Measurements from ENCODE around the gene HOXA7.

The HOXA7 gene

DNA sequence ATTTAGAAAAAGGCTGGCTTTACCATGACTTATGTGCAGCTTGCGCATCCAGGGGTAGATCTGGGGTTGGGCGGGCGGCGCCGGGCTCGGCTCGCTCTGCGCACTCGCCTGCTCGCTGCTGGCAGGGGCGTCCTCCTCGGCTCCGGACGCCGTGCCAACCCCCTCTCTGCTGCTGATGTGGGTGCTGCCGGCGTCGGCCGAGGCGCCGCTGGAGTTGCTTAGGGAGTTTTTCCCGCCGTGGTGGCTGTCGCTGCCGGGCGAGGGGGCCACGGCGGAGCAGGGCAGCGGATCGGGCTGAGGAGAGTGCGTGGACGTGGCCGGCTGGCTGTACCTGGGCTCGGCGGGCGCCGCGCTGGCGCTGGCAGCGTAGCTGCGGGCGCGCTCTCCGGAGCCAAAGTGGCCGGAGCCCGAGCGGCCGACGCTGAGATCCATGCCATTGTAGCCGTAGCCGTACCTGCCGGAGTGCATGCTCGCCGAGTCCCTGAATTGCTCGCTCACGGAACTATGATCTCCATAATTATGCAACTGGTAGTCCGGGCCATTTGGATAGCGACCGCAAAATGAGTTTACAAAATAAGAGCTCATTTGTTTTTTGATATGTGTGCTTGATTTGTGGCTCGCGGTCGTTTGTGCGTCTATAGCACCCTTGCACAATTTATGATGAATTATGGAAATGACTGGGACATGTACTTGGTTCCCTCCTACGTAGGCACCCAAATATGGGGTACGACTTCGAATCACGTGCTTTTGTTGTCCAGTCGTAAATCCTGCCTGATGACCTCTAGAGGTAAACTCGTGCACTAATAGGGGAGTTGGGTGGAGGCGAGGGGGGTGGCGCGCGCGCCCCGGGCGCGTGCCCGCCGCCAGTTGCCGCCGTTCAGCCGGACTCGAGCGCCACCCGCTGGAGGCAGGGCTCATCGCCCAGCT lies 13.2 kb downstream of the HOXA7 start, which contains the start of gene HOXA5 (continued):
- no peak for TF ChIP-seq ZNF354C (tag by site-specific recombination; IDR thresholded peaks at IDR 0.05; ENCODE audit: borderline replicate concordance, low read depth)
- TF ChIP-seq, protein P1, sequence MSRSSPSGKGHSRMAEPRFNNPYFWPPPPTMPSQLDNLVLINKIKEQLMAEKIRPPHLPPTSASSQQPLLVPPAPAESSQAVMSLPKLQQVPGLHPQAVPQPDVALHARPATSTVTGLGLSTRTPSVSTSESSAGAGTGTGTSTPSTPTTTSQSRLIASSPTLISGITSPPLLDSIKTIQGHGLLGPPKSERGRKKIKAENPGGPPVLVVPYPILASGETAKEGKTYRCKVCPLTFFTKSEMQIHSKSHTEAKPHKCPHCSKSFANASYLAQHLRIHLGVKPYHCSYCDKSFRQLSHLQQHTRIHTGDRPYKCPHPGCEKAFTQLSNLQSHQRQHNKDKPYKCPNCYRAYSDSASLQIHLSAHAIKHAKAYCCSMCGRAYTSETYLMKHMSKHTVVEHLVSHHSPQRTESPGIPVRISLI (tag by site-specific recombination; IDR thresholded peaks at IDR 0.05): no peak
- TF ChIP-seq ZNF510 (tag by site-specific recombination; IDR thresholded peaks at IDR 0.05; ENCODE audit: insufficient replicate concordance): no peak
- no peak for TF ChIP-seq ZNF174 (tag by site-specific recombination; IDR thresholded peaks at IDR 0.05)
- peak; percentile 66; the same call in 1 of the 2 replicates for TF ChIP-seq ZBTB21 (tag by site-specific recombination; IDR thresholded peaks at IDR 0.05)
- TF ChIP-seq TCF7L2 (IDR thresholded peaks at IDR 0.05; ENCODE audit: borderline replicate concordance, low read depth, low read length): peak; percentile 55; the same call in 1 of the 2 replicates
- TF ChIP-seq ZNF341 (tag by site-specific recombination; IDR thresholded peaks at IDR 0.05; ENCODE audit: low read depth): no peak
- TF ChIP-seq ZNF223 (tag by site-specific recombination; IDR thresholded peaks at IDR 0.05): no peak
- TF ChIP-seq, protein P2, sequence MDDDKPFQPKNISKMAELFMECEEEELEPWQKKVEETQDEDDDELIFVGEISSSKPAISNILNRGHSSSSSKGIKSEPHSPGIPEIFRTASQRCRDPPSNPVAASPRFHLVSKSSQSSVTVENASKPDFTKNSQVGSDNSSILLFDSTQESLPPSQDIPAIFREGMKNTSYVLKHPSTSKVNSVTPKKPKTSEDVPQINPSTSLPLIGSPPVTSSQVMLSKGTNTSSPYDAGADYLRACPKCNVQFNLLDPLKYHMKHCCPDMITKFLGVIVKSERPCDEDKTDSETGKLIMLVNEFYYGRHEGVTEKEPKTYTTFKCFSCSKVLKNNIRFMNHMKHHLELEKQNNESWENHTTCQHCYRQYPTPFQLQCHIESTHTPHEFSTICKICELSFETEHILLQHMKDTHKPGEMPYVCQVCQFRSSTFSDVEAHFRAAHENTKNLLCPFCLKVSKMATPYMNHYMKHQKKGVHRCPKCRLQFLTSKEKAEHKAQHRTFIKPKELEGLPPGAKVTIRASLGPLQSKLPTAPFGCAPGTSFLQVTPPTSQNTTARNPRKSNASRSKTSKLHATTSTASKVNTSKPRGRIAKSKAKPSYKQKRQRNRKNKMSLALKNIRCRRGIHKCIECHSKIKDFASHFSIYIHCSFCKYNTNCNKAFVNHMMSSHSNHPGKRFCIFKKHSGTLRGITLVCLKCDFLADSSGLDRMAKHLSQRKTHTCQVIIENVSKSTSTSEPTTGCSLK (tag by site-specific recombination; IDR thresholded peaks at IDR 0.05): no peak
- no peak for TF ChIP-seq ZBTB48 (tag by site-specific recombination; IDR thresholded peaks at IDR 0.05)
- no peak for TF ChIP-seq ZNF501 (tag by site-specific recombination; IDR thresholded peaks at IDR 0.05)
- no peak for TF ChIP-seq ZNF658 (tag by site-specific recombination; IDR thresholded peaks at IDR 0.05)
- TF ChIP-seq ZNF423 (tag by site-specific recombination; IDR thresholded peaks at IDR 0.05): no peak
- TF ChIP-seq ZNF112 (tag by site-specific recombination; IDR thresholded peaks at IDR 0.05): no peak
- no peak for TF ChIP-seq ZNF311 (tag by site-specific recombination; IDR thresholded peaks at IDR 0.05; ENCODE audit: borderline replicate concordance)
- no peak; the same call in 1 of the 2 replicates for TF ChIP-seq GLI2 (tag by site-specific recombination; IDR thresholded peaks at IDR 0.05; ENCODE audit: borderline replicate concordance, low read depth)
- no peak for TF ChIP-seq ZSCAN30 (tag by site-specific recombination; IDR thresholded peaks at IDR 0.05)
- TF ChIP-seq ZNF114 (tag by site-specific recombination; IDR thresholded peaks at IDR 0.05): no peak
- TF ChIP-seq ZNF274 (IDR thresholded peaks at IDR 0.05; ENCODE audit: low read length): no peak
- TF ChIP-seq ZNF274 (tag by site-specific recombination; IDR thresholded peaks at IDR 0.05; ENCODE audit: borderline replicate concordance): no peak
- TF ChIP-seq ZNF544 (tag by site-specific recombination; IDR thresholded peaks at IDR 0.05): no peak
- TF ChIP-seq ZNF792 (tag by site-specific recombination; IDR thresholded peaks at IDR 0.05): no peak
- peak; percentile 80 for TF ChIP-seq ZXDB (tag by site-specific recombination; IDR thresholded peaks at IDR 0.05)
- TF ChIP-seq, protein P3, sequence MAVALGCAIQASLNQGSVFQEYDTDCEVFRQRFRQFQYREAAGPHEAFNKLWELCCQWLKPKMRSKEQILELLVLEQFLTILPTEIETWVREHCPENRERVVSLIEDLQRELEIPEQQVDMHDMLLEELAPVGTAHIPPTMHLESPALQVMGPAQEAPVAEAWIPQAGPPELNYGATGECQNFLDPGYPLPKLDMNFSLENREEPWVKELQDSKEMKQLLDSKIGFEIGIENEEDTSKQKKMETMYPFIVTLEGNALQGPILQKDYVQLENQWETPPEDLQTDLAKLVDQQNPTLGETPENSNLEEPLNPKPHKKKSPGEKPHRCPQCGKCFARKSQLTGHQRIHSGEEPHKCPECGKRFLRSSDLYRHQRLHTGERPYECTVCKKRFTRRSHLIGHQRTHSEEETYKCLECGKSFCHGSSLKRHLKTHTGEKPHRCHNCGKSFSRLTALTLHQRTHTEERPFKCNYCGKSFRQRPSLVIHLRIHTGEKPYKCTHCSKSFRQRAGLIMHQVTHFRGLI (tag by site-specific recombination; IDR thresholded peaks at IDR 0.05): no peak; the same call in 1 of the 2 replicates
- TF ChIP-seq ZNF596 (tag by site-specific recombination; IDR thresholded peaks at IDR 0.05): no peak; the same call in 1 of the 2 replicates
- no peak for TF ChIP-seq ZNF302 (tag by site-specific recombination; IDR thresholded peaks at IDR 0.05; ENCODE audit: low read depth)
- TF ChIP-seq, protein P4, sequence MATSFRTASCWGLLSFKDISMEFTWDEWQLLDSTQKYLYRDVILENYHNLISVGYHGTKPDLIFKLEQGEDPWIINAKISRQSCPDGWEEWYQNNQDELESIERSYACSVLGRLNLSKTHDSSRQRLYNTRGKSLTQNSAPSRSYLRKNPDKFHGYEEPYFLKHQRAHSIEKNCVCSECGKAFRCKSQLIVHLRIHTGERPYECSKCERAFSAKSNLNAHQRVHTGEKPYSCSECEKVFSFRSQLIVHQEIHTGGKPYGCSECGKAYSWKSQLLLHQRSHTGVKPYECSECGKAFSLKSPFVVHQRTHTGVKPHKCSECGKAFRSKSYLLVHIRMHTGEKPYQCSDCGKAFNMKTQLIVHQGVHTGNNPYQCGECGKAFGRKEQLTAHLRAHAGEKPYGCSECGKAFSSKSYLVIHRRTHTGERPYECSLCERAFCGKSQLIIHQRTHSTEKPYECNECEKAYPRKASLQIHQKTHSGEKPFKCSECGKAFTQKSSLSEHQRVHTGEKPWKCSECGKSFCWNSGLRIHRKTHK (tag by site-specific recombination; IDR thresholded peaks at IDR 0.05): no peak
- TF ChIP-seq, protein P5, sequence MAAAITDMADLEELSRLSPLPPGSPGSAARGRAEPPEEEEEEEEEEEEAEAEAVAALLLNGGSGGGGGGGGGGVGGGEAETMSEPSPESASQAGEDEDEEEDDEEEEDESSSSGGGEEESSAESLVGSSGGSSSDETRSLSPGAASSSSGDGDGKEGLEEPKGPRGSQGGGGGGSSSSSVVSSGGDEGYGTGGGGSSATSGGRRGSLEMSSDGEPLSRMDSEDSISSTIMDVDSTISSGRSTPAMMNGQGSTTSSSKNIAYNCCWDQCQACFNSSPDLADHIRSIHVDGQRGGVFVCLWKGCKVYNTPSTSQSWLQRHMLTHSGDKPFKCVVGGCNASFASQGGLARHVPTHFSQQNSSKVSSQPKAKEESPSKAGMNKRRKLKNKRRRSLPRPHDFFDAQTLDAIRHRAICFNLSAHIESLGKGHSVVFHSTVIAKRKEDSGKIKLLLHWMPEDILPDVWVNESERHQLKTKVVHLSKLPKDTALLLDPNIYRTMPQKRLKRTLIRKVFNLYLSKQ (tag by site-specific recombination; IDR thresholded peaks at IDR 0.05; ENCODE audit: borderline replicate concordance): no peak
- no peak for TF ChIP-seq ZNF48 (tag by site-specific recombination; IDR thresholded peaks at IDR 0.05)
- TF ChIP-seq ZBTB17 (tag by site-specific recombination; IDR thresholded peaks at IDR 0.05): no peak; the same call in 1 of the 2 replicates
- TF ChIP-seq KLF9 (tag by site-specific recombination; IDR thresholded peaks at IDR 0.05; ENCODE audit: low read depth): no peak
- TF ChIP-seq KLF16 (tag by site-specific recombination; IDR thresholded peaks at IDR 0.05): no peak
- TF ChIP-seq ZNF76 (tag by site-specific recombination; IDR thresholded peaks at IDR 0.05; ENCODE audit: borderline replicate concordance, low read depth): 0 out of 2 replicates have a peak, but pooled peaks have one; percentile 37
